A549 treated with ZK216348 at 1 μM for 4 hours (cell line): ENCODE data around the gene AS3MT. TPM values are rescaled to one million over a fixed set of nuclear protein-coding genes. Genes with fewer than 3 reads are reported as not detected.

Experiments used
- total RNA-seq: library from RNA; stranded (reverse); fragments of 200-300 nt; extraction: Qiagen RNA extraction; gene quantifications from 5 replicates; pipeline ENCODE4 v1.2.3, GENCODE V29; 2022; ENCODE audit warnings: low read depth

AS3MT gene, protein sequence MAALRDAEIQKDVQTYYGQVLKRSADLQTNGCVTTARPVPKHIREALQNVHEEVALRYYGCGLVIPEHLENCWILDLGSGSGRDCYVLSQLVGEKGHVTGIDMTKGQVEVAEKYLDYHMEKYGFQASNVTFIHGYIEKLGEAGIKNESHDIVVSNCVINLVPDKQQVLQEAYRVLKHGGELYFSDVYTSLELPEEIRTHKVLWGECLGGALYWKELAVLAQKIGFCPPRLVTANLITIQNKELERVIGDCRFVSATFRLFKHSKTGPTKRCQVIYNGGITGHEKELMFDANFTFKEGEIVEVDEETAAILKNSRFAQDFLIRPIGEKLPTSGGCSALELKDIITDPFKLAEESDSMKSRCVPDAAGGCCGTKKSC
- total RNA-seq, result 2.6 to 5.0 TPM (median 4.7 TPM) in 5 replicates

DNA sequence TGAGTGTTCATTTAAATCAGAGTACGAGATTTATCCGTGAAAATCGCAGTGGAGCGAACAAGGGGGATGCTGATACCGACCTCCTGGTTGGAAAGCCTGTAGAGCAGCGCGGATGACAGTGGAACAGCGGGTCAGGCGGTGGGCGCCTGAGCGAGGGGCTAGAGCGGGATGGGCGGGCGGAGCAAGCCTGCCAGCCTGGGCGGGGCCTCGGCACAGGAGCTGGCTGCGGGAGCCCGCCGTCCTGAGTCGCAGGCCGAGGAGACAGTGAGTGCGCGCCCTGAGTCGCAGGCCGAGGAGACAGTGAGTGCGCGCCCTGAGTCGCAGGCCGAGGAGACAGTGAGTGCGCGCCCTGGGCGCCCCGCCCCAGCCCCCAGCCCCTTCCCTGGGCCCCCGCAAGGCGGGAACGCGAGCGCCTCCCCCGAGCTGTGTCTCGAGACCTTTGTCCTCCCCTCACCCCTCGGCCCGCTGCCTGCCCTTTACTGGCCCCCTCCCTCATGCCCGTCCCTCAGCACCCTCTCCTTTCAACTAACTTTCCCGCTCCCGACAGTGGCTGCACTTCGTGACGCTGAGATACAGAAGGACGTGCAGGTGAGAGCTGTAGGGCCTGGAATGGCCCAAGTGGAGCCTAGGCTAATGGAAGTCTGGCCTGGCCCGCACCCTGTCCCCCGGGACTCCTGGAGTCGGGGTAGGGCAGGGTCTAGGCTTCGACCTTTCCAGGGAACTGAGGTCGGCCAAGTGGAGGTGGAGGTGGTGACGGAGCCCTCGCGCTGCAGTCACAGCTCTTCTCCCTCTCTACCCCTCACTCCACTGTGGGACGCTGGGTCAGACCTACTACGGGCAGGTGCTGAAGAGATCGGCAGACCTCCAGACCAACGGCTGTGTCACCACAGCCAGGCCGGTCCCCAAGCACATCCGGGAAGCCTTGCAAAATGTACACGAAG is at the start of gene AS3MT:
Gene AS3MT (plus strand): TSS at position 213 of the 941 bp plus-strand sequence. CDS start 123 bp downstream, at position 336.

DNA sequence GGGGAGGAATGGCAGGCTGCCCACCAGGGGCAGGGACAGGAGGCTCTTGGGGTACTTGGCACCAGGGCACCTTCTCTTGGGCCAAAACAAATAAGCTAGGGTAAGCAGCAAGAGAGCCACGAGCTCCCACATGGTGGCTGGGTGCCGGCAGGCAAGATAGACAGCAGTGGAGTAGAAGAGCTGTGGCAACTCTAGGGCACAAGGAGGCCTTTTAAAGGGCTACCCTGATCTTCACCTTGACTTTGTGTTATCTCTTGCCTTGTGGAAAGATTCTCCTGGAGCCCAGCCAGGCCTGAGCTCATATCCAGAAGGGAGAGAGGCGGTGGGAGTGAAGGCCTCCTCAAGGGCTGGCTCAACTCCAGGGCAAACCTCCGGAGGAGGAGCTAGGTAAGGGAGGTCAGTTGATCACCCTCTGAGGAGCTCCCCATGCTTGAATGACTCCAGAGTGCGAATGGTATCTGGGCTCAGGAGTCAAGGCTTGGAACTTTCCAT is 32.0 kb upstream of the AS3MT start, which contains the start of gene CYP17A1:
Gene CYP17A1 (minus strand): TSS at position 184 of the 492 bp plus-strand sequence. CDS start 52 bp downstream, at position 132.

DNA sequence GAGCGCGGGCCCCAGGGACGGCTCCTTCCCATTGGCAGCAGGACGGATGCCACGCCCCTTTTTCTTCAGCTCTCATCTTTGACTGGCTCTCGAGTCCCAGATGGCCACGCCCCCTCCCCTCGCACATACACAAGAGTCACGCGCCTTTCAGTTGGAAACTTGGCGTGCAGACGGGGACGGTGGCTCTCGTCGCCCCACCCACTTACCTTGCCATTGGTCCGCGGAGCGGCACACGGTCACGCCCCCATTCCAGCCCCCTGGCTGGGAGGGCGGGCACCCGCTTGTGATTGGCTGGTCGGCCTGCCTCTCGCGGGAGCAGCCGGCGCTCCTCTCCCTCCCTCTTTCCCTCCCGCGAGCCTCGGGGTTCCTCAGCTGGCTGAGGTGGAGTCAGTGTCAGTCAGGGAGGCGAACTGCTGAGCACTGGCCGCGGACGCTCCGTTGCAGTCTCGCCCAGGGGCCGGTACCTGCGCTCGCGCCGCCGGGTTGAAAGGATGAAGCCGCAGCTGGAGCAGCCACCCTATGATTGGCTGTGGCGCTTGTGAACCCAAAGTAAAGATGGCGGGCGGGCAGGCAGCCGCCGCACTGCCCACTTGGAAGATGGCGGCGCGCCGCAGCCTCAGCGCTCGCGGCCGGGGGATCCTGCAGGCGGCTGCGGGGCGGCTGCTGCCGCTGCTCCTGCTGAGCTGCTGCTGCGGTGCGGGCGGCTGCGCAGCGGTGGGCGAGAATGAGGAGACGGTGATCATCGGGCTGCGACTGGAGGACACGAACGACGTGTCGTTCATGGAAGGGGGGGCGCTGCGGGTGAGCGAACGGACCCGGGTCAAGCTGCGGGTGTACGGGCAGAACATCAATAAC is 48.9 kb downstream of the AS3MT start, which contains the start of gene CNNM2:
Gene CNNM2 (plus strand): TSS at position 333 of the 855 bp plus-strand sequence. CDS start 187 bp downstream, at position 520.

Other genes starting within 250 kb of the AS3MT start
- 40.3 to 45.9 TPM (median 44.9 TPM) in 5 replicates for gene TRIM8, start 225.0 kb upstream of the AS3MT start, total RNA-seq
- 13.3 to 18.6 TPM (median 13.9 TPM) in 5 replicates for gene ARL3, start 155.1 kb upstream of the AS3MT start, total RNA-seq
- gene SFXN2, start 154.8 kb upstream of the AS3MT start, total RNA-seq, result 2.1 to 4.2 TPM (median 2.7 TPM) in 5 replicates
- 17.5 to 28.7 TPM (median 26.1 TPM) in 5 replicates for gene WBP1L, start 125.5 kb upstream of the AS3MT start, total RNA-seq
- gene CYP17A1, start 32.1 kb upstream of the AS3MT start, total RNA-seq, result not detected in 5 replicates
- 14.5 to 26.2 TPM (median 23.8 TPM) in 5 replicates for gene BORCS7, start 15.2 kb upstream of the AS3MT start, total RNA-seq
- 3.6 to 5.9 TPM (median 5.5 TPM) in 5 replicates for gene CNNM2, start 48.8 kb downstream of the AS3MT start, total RNA-seq